Testis (tissue), 3 donors: Measurements from ENCODE around the gene TINAG. TPM values are rescaled to one million over a fixed set of nuclear protein-coding genes. Genes with fewer than 3 reads are reported as not detected.

Experiments
- DNase-seq: peaks from one replicate; pipeline ENCODE4 v3.0.0-alpha.2; 2019
- H3K27ac ChIP-seq, 2 donors: fragments of 200-600 bp; sonication (generic); one replicate each; pipeline ENCODE4 v1.5.1; 2019
- H3K27me3 ChIP-seq: fragments of 200-600 bp; sonication (generic); one replicate; pipeline ENCODE4 v1.5.1; 2019
- H3K36me3 ChIP-seq: fragments of 200-600 bp; sonication (generic); one replicate; pipeline ENCODE4 v1.5.1; 2017; ENCODE audit warnings: low read depth; ENCODE audit errors: missing control alignments
- H3K4me1 ChIP-seq: fragments of 200-600 bp; sonication (generic); one replicate; pipeline ENCODE4 v1.5.1; 2019
- H3K4me3 ChIP-seq, 2 donors: fragments of 200-600 bp; sonication (generic); one replicate each; pipeline ENCODE4 v1.5.1; 2017 to 2019
- H3K9me3 ChIP-seq: fragments of 200-600 bp; sonication (generic); one replicate; pipeline ENCODE4 v1.5.1; 2017
- CTCF ChIP-seq, 3 experiments: fragments of 450-650 bp in 2 of 3; fragments of 200-600 bp in 1 of 3; sonication (generic) in 1 of 3; IDR thresholded peaks; one replicate each; pipeline ENCODE4 v1.5.1; 2016 to 2019; ENCODE audit warnings: antibody characterized with exemption in 3 of 3, mild to moderate bottlenecking in 2 of 3, moderate library complexity in 1 of 3
- POLR2A ChIP-seq: fragments of 450-650 bp; IDR thresholded peaks from one replicate; pipeline ENCODE4 v1.6.1; 2017; ENCODE audit warnings: antibody characterized with exemption, mild to moderate bottlenecking, moderate library complexity
- WGBS, 2 donors: methylation state at CpG; one replicate each; pipeline ENCODE4 v1.1.5; 2018; 5-methylcytosine and 5-hydroxymethylcytosine counted together
- intact Hi-C: fragments of 100-400 bp; cut with DNase I; formaldehyde crosslinking; loops from one replicate; pipeline ENCODE4 v1.15.1; 2023; ENCODE audit warnings: low total_unique reads
- polyA plus RNA-seq: library from polyadenylated mRNA; stranded (reverse); fragments of 350-450 nt; fragmentation: Illumina TruSeq; extraction: RNeasy Lipid Tissue Mini Kit (QIAGEN cat#74804); gene quantifications from one replicate; pipeline ENCODE4 v1.2.3, GENCODE V29; 2014; ENCODE audit warnings: low read depth, low replicate concordance; ENCODE audit not compliant: insufficient read depth
- total RNA-seq, 2 donors: library from RNA; depleted of rRNA; stranded (reverse); fragments of >200 nt; gene quantifications; one replicate each; pipeline ENCODE4 v1.2.3, GENCODE V29; 2016

Gene TINAG
- total and polyA plus RNA-seq, 3 donors from 2014 or later = not detected

GRCh38 chr6:54282186-54282585, 26.1 kb upstream of the TINAG start:
- WGBS, 2 donors = 90 to 91% methylated on average over 1 of the region's 1 CpG
- TF ChIP-seq POLR2A (no peak), CTCF (IDR thresholded peaks at IDR 0.05) (no peak)
- no peak for DNase-seq

GRCh38 chr6:54284161-54284860, 23.9 kb upstream of the TINAG start:
- H3K27ac ChIP-seq = no peak overlapping the region
- H3K4me1 ChIP-seq = no peaks in the 10 kb centered on the region
- 73 to 75% methylated on average over 3 of the region's 3 CpGs for WGBS, 2 donors
- H3K9me3 ChIP-seq = no peaks in the 10 kb centered on the region
- no peaks in the 10 kb centered on the region for H3K36me3 ChIP-seq
- DNase-seq = no peak
- intact Hi-C loops = no loop called here
- H3K4me3 ChIP-seq = no peak overlapping the region
- H3K27me3 ChIP-seq = no peaks in the 10 kb centered on the region
- TF ChIP-seq POLR2A = no peak
- TF ChIP-seq CTCF (IDR thresholded peaks at IDR 0.05) = no peak

More at GRCh38 chr6:54282186-54282585, 26.1 kb upstream of the TINAG start:
- no peaks in the 10 kb centered on the region for H3K27me3 ChIP-seq
- H3K4me3 ChIP-seq = no peak overlapping the region
- no peaks in the 10 kb centered on the region for H3K4me1 ChIP-seq
- intact Hi-C loops = no loop called here
- no peaks in the 10 kb centered on the region for H3K36me3 ChIP-seq
- H3K9me3 ChIP-seq = no peaks in the 10 kb centered on the region
- no peak overlapping the region for H3K27ac ChIP-seq

GRCh38 chr6:54285595-54285994, 22.6 kb upstream of the TINAG start:
- no peaks in the 10 kb centered on the region for H3K27me3 ChIP-seq
- no peak overlapping the region for H3K27ac ChIP-seq
- H3K4me1 ChIP-seq = no peaks in the 10 kb centered on the region
- H3K36me3 ChIP-seq = no peaks in the 10 kb centered on the region
- WGBS, 2 donors = 77 to 94% methylated on average over 3 of the region's 3 CpGs
- DNase-seq = no peak
- TF ChIP-seq POLR2A (no peak), CTCF (IDR thresholded peaks at IDR 0.05) (no peak)
- H3K4me3 ChIP-seq = no peak overlapping the region
- H3K9me3 ChIP-seq = no peaks in the 10 kb centered on the region
- intact Hi-C loops = no loop called here

GRCh38 chr6:54286141-54286540, 22.1 kb upstream of the TINAG start:
- no peaks in the 10 kb centered on the region for H3K9me3 ChIP-seq
- no peaks in the 10 kb centered on the region for H3K4me1 ChIP-seq
- DNase-seq = no peak
- H3K36me3 ChIP-seq = no peaks in the 10 kb centered on the region
- no peak overlapping the region for H3K4me3 ChIP-seq
- H3K27ac ChIP-seq = no peak overlapping the region
- intact Hi-C loops = no loop called here
- H3K27me3 ChIP-seq = no peaks in the 10 kb centered on the region
- no peak for TF ChIP-seq POLR2A
- no peak for TF ChIP-seq CTCF (IDR thresholded peaks at IDR 0.05)

- Histone ChIP-seq H3K27me3 (no peaks in the 10 kb centered on the region), H3K4me1 (no peaks in the 10 kb centered on the region), H3K36me3 (no peaks in the 10 kb centered on the region), H3K9me3 (no peaks in the 10 kb centered on the region), H3K27ac (no peak overlapping the region), H3K4me3 (no peak overlapping the region)
- no peak for DNase-seq
- TF ChIP-seq POLR2A (no peak), CTCF (IDR thresholded peaks at IDR 0.05) (no peak)
- WGBS, 2 donors = 79 to 80% methylated on average over 2 of the region's 2 CpGs
- intact Hi-C loops = no loop called here
These were observed 19.8 kb upstream of the TINAG start for GRCh38 chr6:54288474-54288873.
